Activated T-cell treated with anti-CD3 and anti-CD28 coated beads, Interleukin-2, amount 50 U/mL, for 72 hours (primary cell): ENCODE measurements around the gene PA2G4. TPM values are rescaled to one million over a fixed set of nuclear protein-coding genes. Genes with fewer than 3 reads are reported as not detected.

Experiments used
- ATAC-seq, 2 donors: fragments of 150-1000 bp; cut with Tn5 transposase; replicated peaks in 1 of 2; 2 replicates each; pipeline ENCODE4 v1.10.0; 2021; ENCODE audit warnings: moderate library complexity in 2 of 2, mild to moderate bottlenecking in 1 of 2
- DNase-seq, 2 donors: peaks; one replicate each; pipeline ENCODE4 v3.0.0; 2021 to 2022; ENCODE audit warnings: mixed read lengths in 1 of 2
- H3K27ac Mint-ChIP-seq: one replicate; pipeline ENCODE4 v1.8.0; 2022; ENCODE audit warnings: mild to moderate bottlenecking, moderate library complexity, mixed read lengths
- H3K27me3 Mint-ChIP-seq: one replicate; pipeline ENCODE4 v1.8.0; 2022; ENCODE audit warnings: low read depth, mixed read lengths
- H3K36me3 Mint-ChIP-seq, 2 donors: one replicate each; pipeline ENCODE4 v1.8.0; 2022; ENCODE audit warnings: mixed read lengths in 2 of 2, mild to moderate bottlenecking in 1 of 2; ENCODE audit not compliant: insufficient read depth in 2 of 2
- H3K4me1 Mint-ChIP-seq: one replicate; pipeline ENCODE4 v1.8.0; 2022; ENCODE audit warnings: low read depth, mixed read lengths
- H3K4me3 Mint-ChIP-seq, 2 donors: one replicate each; pipeline ENCODE4 v1.8.0; 2022; ENCODE audit warnings: mild to moderate bottlenecking in 2 of 2, mixed read lengths in 2 of 2, moderate library complexity in 2 of 2
- H3K9me3 Mint-ChIP-seq, 2 donors: one replicate each; pipeline ENCODE4 v1.8.0; 2022; ENCODE audit warnings: mixed read lengths in 2 of 2
- total RNA-seq, 2 donors: library from RNA; stranded (reverse); gene quantifications; one replicate each; pipeline ENCODE4 v1.2.3, GENCODE V29; 2022

PA2G4 gene
- total RNA-seq, 2 donors from 2014 or later, result 226 to 265 TPM

GRCh38 chr12:56137853-56138571 lies 33.7 kb downstream of the PA2G4 start:
- Mint-ChIP-seq H3K36me3 (peaks cover 25 to 55% of the 10 kb centered on the region in 2 donors), H3K27me3 (no peaks in the 10 kb centered on the region), H3K4me1 (peaks cover 36% of the 10 kb centered on the region), H3K4me3 (no peak overlapping the region), H3K27ac (peak overlapping the region; percentile 39), H3K9me3 (no peaks in the 10 kb centered on the region)
- DNase-seq (no peak), ATAC-seq (no peak)

DNA sequence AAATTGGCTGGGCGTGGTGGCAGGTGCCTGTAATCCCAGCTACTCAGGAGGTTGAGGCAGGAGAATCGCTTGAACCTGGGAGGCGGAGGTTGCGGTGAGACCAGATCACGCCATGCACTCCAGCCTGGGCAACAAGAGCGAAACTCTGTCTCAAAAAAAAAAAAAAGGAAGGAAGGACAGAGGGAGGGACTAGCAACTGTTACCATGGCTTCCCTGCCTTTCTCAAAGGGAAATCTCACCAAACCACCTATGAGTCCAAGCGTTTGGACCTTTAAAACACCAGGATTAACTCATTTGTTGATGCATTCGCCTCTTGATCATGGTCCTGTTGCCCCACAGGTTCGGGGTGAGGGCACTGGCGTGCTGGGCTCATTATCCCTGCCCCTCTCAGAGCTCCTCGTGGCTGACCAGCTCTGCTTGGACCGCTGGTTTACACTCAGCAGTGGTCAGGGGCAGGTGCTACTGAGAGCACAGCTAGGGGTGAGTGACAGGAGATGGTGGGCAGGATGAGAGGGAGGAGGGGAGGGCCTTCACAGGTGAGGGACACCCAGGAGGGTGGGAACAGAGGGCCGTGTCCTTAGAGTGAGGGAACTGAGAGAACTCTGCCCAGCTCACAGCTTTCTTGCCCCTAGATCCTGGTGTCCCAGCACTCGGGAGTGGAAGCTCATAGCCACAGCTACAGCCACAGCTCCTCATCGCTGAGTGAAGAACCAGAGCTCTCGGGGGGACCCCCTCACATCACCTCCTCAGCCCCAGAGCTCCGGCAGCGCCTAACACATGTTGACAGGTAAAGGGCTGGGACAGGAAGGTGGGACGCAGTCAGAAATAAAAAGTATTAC lies 37.8 kb downstream of the PA2G4 start:
- no peaks in the 10 kb centered on the region for H3K27me3 Mint-ChIP-seq
- no peak overlapping the region for H3K27ac Mint-ChIP-seq
- no peak overlapping the region for H3K4me3 Mint-ChIP-seq
- peaks cover 24 to 47% of the 10 kb centered on the region in 2 donors for H3K36me3 Mint-ChIP-seq
- DNase-seq (no peak), ATAC-seq (no peak)
- no peaks in the 10 kb centered on the region for H3K9me3 Mint-ChIP-seq
- peaks cover 10% of the 10 kb centered on the region for H3K4me1 Mint-ChIP-seq

DNA sequence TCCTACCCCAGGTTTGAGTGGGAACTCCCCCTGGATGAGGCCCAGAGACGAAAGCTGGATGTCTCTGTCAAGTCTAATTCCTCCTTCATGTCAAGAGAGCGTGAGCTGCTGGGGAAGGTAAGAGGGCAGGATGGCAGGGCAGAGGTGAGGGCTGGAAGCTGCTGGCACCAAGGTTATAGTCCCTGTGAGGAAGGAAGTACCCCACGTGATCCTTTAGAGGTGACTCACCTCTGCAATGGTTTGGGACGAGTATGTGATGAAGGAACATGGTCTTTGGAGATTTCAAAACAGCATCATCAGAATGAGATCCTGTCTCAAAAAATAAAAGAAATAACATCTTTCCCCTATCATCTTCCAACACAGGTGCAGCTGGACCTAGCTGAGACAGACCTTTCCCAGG lies 38.9 kb downstream of the PA2G4 start:
- H3K27me3 Mint-ChIP-seq, result no peaks in the 10 kb centered on the region
- H3K4me3 Mint-ChIP-seq, result peak overlapping the region in 1 of 2 donors; percentile 23
- DNase-seq (no peak), ATAC-seq (peak; percentile 52 to 73)
- H3K9me3 Mint-ChIP-seq, result no peaks in the 10 kb centered on the region
- peaks cover 8% of the 10 kb centered on the region for H3K4me1 Mint-ChIP-seq
- peak overlapping the region; percentile 71 for H3K27ac Mint-ChIP-seq
- peaks cover 22 to 41% of the 10 kb centered on the region in 2 donors for H3K36me3 Mint-ChIP-seq

GRCh38 chr12:56143870-56144269 lies 39.5 kb downstream of the PA2G4 start:
- ATAC-seq, result no peak
- DNase-seq, result no peak
- Mint-ChIP-seq H3K9me3 (no peaks in the 10 kb centered on the region), H3K27me3 (no peaks in the 10 kb centered on the region), H3K4me1 (peaks cover 8% of the 10 kb centered on the region), H3K27ac (peak overlapping the region; percentile 69), H3K4me3 (no peak overlapping the region), H3K36me3 (peaks cover 20 to 35% of the 10 kb centered on the region in 2 donors)

GRCh38 chr12:56145217-56145616 lies 40.9 kb downstream of the PA2G4 start:
- H3K27me3 Mint-ChIP-seq, result no peaks in the 10 kb centered on the region
- no peaks in the 10 kb centered on the region for H3K9me3 Mint-ChIP-seq
- no peak overlapping the region for H3K4me3 Mint-ChIP-seq
- ATAC-seq, result no peak
- no peak overlapping the region for H3K27ac Mint-ChIP-seq
- no peak for DNase-seq
- H3K4me1 Mint-ChIP-seq, result peaks cover 14% of the 10 kb centered on the region
- peaks cover 18 to 30% of the 10 kb centered on the region in 2 donors for H3K36me3 Mint-ChIP-seq

GRCh38 chr12:56146492-56147460 lies 42.4 kb downstream of the PA2G4 start:
- Mint-ChIP-seq H3K9me3 (no peaks in the 10 kb centered on the region), H3K4me1 (peaks cover 30% of the 10 kb centered on the region), H3K27ac (no peak overlapping the region), H3K27me3 (no peaks in the 10 kb centered on the region), H3K36me3 (peaks cover 10 to 19% of the 10 kb centered on the region in 2 donors), H3K4me3 (no peak overlapping the region)
- ATAC-seq, result no peak
- DNase-seq, result no peak

DNA sequence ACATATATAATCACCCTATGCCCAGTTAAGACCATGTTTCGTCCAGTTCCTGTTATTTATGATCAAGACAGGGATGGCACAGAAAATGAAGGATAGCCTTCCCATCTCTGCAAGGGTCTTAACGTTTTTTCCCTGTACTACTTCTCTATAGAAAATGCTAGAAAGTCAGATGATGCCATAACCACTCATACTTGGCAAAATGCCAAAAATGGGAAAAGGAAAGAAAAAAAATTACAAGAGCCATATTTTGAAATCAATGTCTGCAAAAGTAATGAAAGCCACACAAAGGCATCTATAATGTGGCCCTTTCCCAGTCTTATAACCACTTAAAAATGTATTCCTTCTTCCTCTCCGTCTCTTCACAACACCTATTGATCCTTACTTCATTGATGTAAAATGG lies 46.2 kb downstream of the PA2G4 start:
- peaks cover 50% of the 10 kb centered on the region for H3K4me1 Mint-ChIP-seq
- ATAC-seq, result no peak

DNA sequence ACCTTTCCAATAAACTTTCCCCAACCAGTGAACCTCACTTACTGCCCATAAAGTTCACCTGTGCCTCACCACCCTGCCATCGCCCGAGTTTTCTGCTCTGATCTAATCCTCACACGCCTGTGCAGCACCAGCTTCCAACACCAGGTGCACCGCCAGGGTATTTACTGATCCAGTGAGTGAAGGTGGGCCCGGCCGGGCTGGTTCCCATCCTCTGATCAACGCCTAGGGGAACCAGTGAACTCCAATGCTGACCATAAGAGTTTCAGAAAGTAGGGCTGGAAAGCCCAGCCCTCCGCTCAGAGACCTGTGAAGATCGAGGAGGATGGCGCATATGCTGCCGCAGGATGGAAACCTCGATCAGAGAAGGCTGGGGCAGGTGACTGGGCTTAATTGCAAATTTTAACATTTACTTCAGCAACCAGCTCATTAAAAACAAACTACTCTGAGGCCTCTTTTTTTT lies 47.3 kb downstream of the PA2G4 start:
- Mint-ChIP-seq H3K36me3 (peaks cover 5 to 9% of the 10 kb centered on the region in 2 donors), H3K27me3 (no peaks in the 10 kb centered on the region), H3K4me1 (peaks cover 52% of the 10 kb centered on the region), H3K27ac (peak overlapping the region; percentile 92), H3K9me3 (no peaks in the 10 kb centered on the region), H3K4me3 (peak overlapping the region; percentile 91 to 96)
- peak; percentile 72 to 76 for DNase-seq
- peak; percentile 64 to 66 for ATAC-seq

More for the DNA sequence above, 46.2 kb downstream of the PA2G4 start:
- Mint-ChIP-seq H3K36me3 (peaks cover 3 to 7% of the 10 kb centered on the region in 2 donors), H3K4me3 (peak overlapping the region; percentile 77 to 96), H3K27ac (peak overlapping the region; percentile 94), H3K27me3 (no peaks in the 10 kb centered on the region), H3K9me3 (no peaks in the 10 kb centered on the region)
- DNase-seq, result no peak

DNA sequence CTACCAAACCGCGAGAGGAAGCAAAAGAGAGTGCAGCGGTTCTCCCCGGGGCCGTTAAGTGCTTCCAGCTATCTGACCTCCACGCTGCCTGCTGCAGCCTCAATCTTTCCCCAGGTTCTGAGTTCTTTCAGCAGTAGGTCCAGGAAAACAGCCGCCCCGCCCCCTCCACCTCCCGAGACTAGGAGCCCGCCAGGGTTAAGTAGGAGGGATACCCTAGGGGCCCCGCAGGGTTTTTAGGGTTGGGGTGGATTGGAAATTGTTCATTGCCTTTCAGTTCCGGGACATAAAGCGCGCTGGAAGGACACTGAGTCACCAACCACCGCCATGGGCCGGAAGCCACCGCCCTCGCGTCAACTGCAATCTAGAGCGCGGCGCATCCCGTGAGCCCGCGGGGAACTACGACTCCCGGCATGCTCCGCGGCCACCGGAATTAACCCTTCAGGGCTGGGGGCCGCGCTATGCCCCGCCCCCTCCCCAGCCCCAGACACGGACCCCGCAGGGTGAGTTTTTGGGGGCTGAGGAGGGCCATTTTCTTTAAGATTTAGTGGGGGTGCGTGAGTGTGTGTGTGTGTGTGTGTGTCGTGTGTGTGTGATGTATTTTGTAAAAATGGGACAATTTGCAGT lies 47.9 kb downstream of the PA2G4 start, which contains the start of gene MYL6B:
MYL6B (plus strand) TSS at position 456 of the 624 bp plus-strand sequence. CDS start 1,332 bp downstream, outside the sequence.
- ATAC-seq (peak; percentile 94), DNase-seq (peak; percentile 96 to 97)
- no peaks in the 10 kb centered on the region for H3K9me3 Mint-ChIP-seq
- peaks cover 57% of the 10 kb centered on the region for H3K4me1 Mint-ChIP-seq
- H3K36me3 Mint-ChIP-seq, result peaks cover 5 to 9% of the 10 kb centered on the region in 2 donors
- no peaks in the 10 kb centered on the region for H3K27me3 Mint-ChIP-seq
- peak within 1 kb of the TSS; percentile 92 for H3K27ac Mint-ChIP-seq
- H3K4me3 Mint-ChIP-seq, result peak within 1 kb of the TSS; percentile 91 to 96

DNA sequence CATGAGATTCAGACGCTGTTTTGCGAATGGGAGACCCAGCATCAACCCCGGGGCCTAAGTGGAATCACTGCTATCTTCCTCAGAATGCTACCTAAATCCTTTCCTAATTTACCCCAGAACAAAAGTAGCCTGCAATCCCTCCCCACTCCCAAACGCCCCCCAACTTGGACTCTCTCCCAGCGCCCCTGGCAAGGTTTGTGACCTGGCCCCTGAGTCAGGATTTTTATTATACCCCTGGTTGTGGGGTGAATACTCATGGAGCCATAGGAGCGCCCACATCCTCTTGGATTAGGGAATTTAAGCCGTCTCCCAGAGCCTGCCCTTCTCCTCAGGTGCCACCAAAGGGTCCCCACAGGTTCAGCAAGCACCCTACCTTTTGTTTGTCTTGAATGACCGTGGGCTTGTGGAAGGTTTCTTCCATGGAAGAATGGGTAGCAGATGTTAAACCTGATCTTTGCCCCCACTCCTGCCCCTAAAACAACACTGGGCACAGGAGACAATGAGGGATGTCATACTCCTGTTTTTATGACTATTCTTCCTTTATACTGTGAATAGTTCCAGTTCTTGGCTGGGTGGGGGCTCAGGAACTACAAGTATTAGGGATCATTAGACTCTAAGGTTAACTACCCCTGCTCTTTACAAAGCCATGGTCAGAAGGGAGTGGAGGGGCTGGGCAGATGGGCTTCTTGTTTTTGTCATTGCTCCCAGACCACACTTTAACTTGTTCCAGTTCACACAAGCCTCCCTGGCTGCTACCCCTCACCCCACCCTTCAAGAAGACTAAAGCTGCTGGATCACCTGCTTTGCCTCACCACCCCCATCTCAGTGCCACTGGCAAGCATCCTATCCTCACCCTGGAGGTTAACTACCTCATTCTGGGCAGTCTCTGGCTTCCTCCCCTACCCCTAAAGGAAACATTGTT lies 48.7 kb downstream of the PA2G4 start:
- ATAC-seq, result no peak
- Mint-ChIP-seq H3K4me3 (peak overlapping the region; percentile 91 to 96), H3K27me3 (no peaks in the 10 kb centered on the region), H3K27ac (peak overlapping the region; percentile 92), H3K36me3 (peaks cover 5 to 10% of the 10 kb centered on the region in 2 donors), H3K4me1 (peaks cover 62% of the 10 kb centered on the region), H3K9me3 (no peaks in the 10 kb centered on the region)
- no peak for DNase-seq

DNA sequence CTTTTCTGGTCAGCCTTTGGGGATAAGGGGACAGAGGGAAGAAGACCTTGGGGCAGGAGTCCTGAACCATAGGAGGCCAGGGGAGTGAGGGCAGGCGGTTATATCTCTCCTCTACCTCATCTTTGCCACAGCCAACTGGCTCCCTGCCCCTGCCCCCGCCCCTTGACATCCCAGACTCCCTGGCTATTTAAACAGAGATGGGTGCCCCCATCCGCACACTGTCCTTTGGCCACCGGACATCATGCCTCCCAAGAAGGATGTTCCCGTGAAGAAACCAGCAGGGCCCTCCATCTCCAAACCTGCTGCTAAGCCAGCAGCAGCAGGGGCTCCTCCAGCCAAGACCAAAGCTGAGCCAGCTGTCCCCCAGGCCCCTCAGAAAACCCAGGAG lies 49.3 kb downstream of the PA2G4 start:
- H3K27ac Mint-ChIP-seq, result peak overlapping the region; percentile 60
- peak overlapping the region; percentile 91 to 96 for H3K4me3 Mint-ChIP-seq
- H3K9me3 Mint-ChIP-seq, result no peaks in the 10 kb centered on the region
- peaks cover 62% of the 10 kb centered on the region for H3K4me1 Mint-ChIP-seq
- ATAC-seq, result no peak
- H3K27me3 Mint-ChIP-seq, result no peaks in the 10 kb centered on the region
- DNase-seq, result no peak
- peaks cover 8 to 15% of the 10 kb centered on the region in 2 donors for H3K36me3 Mint-ChIP-seq
